B cell (primary cell): Measurements from ENCODE around the gene ZNF808. TPM values are rescaled to one million over a fixed set of nuclear protein-coding genes. Genes with fewer than 3 reads are reported as not detected.

Experiments
- polyA plus RNA-seq: library from polyadenylated mRNA; depleted of rRNA; stranded (reverse); fragments of >200 nt; gene quantifications from 2 replicates; pipeline ENCODE4 v1.2.3, GENCODE V29; 2012
- small RNA-seq: library from RNA; depleted of rRNA; stranded (forward); fragments of <200 nt; gene quantifications from one replicate; pipeline ENCODE3, GENCODE V24; 2012; ENCODE audit warnings: low replicate concordance, low read depth; ENCODE audit not compliant: insufficient read length
- total RNA-seq, 2 donors: library from RNA; stranded (reverse); fragments of 120-200 nt in 1 of 2; gene quantifications; 1 replicate in 1 of 2; 2 replicates in 1 of 2; pipeline versions ENCODE4 v1.2.3 to v1.2.4, GENCODE V29; 2013 to 2022

The ZNF808 gene
- total and polyA plus RNA-seq, 2 donors (not counting 1 experiment from before 2014, with no cell fraction given), result 8.8 to 56.0 TPM

Small RNA genes lying within 50 kb of the gene (small RNA-seq; reads per million reads assigned to genes)
- gene RPL39P34, result not detected

Other genes starting within 250 kb of the ZNF808 start
- 21.8 and 24.8 TPM in 2 replicates for gene ZNF480, start 230.5 kb upstream of the ZNF808 start, total RNA-seq
- gene ZNF480, start 230.5 kb upstream of the ZNF808 start, polyA plus RNA-seq, result 6.7 and 10.0 TPM in 2 replicates
- 3.7 and 3.8 TPM in 2 replicates for gene ZNF610, start 191.4 kb upstream of the ZNF808 start, total RNA-seq
- 1.5 and 1.6 TPM in 2 replicates for gene ZNF610, start 191.4 kb upstream of the ZNF808 start, polyA plus RNA-seq
- 29.2 and 34.1 TPM in 2 replicates for gene ZNF880, start 157.7 kb upstream of the ZNF808 start, total RNA-seq
- gene ZNF880, start 157.7 kb upstream of the ZNF808 start, polyA plus RNA-seq, result 35.7 and 40.3 TPM in 2 replicates
- gene ZNF528, start 129.8 kb upstream of the ZNF808 start, total RNA-seq, result 69.2 and 71.8 TPM in 2 replicates
- gene ZNF528, start 129.8 kb upstream of the ZNF808 start, polyA plus RNA-seq, result 15.0 and 18.2 TPM in 2 replicates
- 0.44 TPM in 1 of 2 replicates, not detected in the other for gene ZNF534, start 98.5 kb upstream of the ZNF808 start, total RNA-seq
- 0.04 and 0.39 TPM in 2 replicates for gene ZNF534, start 98.5 kb upstream of the ZNF808 start, polyA plus RNA-seq
- 3.7 and 5.6 TPM in 2 replicates for gene ZNF578, start 74.1 kb upstream of the ZNF808 start, total RNA-seq
- 0.81 and 1.9 TPM in 2 replicates for gene ZNF578, start 74.1 kb upstream of the ZNF808 start, polyA plus RNA-seq
- gene ZNF701, start 42.6 kb downstream of the ZNF808 start, total RNA-seq, result 48.8 and 49.2 TPM in 2 replicates
- gene ZNF701, start 42.6 kb downstream of the ZNF808 start, polyA plus RNA-seq, result 11.0 and 13.0 TPM in 2 replicates
- gene ZNF83, start 110.7 kb downstream of the ZNF808 start, total RNA-seq, result 92.3 and 93.3 TPM in 2 replicates
- 95.8 and 139 TPM in 2 replicates for gene ZNF83, start 110.7 kb downstream of the ZNF808 start, polyA plus RNA-seq
- 51.5 and 57.9 TPM in 2 replicates for gene ZNF611, start 207.4 kb downstream of the ZNF808 start, total RNA-seq
- 5.7 and 10.2 TPM in 2 replicates for gene ZNF611, start 207.4 kb downstream of the ZNF808 start, polyA plus RNA-seq